ENCODE data around the gene PNPLA3. TPM values are rescaled to one million over a fixed set of nuclear protein-coding genes. Genes with fewer than 3 reads are reported as not detected.

Gene PNPLA3
- total RNA-seq, 1 donor from 2014 or later: 5.9 TPM

DNA sequence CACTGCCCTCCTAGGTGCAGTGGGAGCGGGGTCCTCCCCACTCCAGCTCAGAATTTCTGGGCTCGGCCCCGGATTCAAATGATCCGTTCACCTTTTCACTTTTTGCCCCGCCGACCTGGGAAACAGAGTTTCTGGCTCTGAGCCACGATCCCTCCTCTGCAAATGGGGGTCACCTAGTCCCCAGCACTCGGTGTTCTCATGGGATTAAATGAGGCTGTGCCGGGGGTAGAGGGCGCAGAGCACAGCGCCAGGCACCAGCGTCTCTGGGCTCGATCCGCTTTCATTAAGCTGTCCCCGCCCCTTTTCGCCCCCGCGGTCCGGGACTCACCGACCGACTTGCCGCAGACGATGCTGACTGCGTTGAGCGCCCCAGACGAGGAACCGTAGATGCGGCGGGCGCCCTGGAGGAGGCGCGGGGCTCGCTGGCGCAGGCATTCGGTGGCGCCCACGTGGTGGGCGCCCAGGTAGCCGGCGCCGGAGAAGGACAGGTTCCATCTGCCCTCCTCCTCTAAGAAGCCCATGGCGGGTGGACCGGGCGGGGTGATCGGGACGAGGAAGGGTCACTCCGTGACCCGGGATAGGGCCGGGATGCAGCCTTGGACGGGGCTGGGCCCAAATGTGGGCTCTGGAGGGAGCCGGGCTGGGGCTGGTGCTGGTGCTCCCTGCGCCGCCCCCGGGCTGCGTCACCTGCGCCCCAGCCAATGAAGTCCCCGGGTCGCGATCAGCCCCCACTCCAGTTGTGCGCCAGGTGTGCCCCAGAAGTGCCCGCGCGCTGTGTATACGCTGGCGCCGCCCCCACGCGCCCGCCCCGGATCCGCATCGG lies 32.0 kb upstream of the PNPLA3 start, which contains the start of gene PNPLA5:
TSS of gene PNPLA5 (minus strand) at position 654 of the 823 bp plus-strand sequence. CDS start at position 521, 133 bp downstream.
- Mint-ChIP-seq H3K9me3 (no peaks in the 10 kb centered on the region), H3K27me3 (peaks cover 83% of the 10 kb centered on the region), H3K4me1 (ENCODE audit: unreplicated experiment) (no peaks in the 10 kb centered on the region), H3K36me3 (no peaks in the 10 kb centered on the region), H3K27ac (no peak within 1 kb of the TSS), H3K4me3 (peak within 1 kb of the TSS; percentile 9)
- DNase-seq (ENCODE audit: extremely low spot score, unreplicated experiment): no peak
- TF ChIP-seq CTCF (conservative IDR thresholded peaks at IDR 0.05): no peak

GRCh38 chr22:43892183-43892894 lies 31.3 kb upstream of the PNPLA3 start:
- Mint-ChIP-seq H3K27ac (no peak overlapping the region), H3K36me3 (no peaks in the 10 kb centered on the region), H3K9me3 (no peaks in the 10 kb centered on the region), H3K4me3 (peak overlapping the region; percentile 9), H3K27me3 (peaks cover 77% of the 10 kb centered on the region), H3K4me1 (ENCODE audit: unreplicated experiment) (no peaks in the 10 kb centered on the region)
- TF ChIP-seq CTCF (conservative IDR thresholded peaks at IDR 0.05): no peak
- DNase-seq (ENCODE audit: extremely low spot score, unreplicated experiment): no peak

- Mint-ChIP-seq H3K27ac (no peak overlapping the region), H3K4me1 (ENCODE audit: unreplicated experiment) (no peaks in the 10 kb centered on the region), H3K36me3 (no peaks in the 10 kb centered on the region), H3K4me3 (no peak overlapping the region), H3K9me3 (no peaks in the 10 kb centered on the region), H3K27me3 (peaks cover 73% of the 10 kb centered on the region)
- no peak for TF ChIP-seq CTCF (conservative IDR thresholded peaks at IDR 0.05)
- no peak for DNase-seq (ENCODE audit: extremely low spot score, unreplicated experiment)
These were observed 30.3 kb upstream of the PNPLA3 start for GRCh38 chr22:43893266-43893665.

- no peaks in the 10 kb centered on the region for H3K4me1 Mint-ChIP-seq (ENCODE audit: unreplicated experiment)
- H3K36me3 Mint-ChIP-seq: no peaks in the 10 kb centered on the region
- H3K4me3 Mint-ChIP-seq: no peak overlapping the region
- DNase-seq (ENCODE audit: extremely low spot score, unreplicated experiment): no peak
- no peak overlapping the region for H3K27ac Mint-ChIP-seq
- no peak for TF ChIP-seq CTCF (conservative IDR thresholded peaks at IDR 0.05)
- H3K27me3 Mint-ChIP-seq: peaks cover 71% of the 10 kb centered on the region
- H3K9me3 Mint-ChIP-seq: no peaks in the 10 kb centered on the region
These were observed 29.5 kb upstream of the PNPLA3 start for GRCh38 chr22:43894122-43894521.

DNA sequence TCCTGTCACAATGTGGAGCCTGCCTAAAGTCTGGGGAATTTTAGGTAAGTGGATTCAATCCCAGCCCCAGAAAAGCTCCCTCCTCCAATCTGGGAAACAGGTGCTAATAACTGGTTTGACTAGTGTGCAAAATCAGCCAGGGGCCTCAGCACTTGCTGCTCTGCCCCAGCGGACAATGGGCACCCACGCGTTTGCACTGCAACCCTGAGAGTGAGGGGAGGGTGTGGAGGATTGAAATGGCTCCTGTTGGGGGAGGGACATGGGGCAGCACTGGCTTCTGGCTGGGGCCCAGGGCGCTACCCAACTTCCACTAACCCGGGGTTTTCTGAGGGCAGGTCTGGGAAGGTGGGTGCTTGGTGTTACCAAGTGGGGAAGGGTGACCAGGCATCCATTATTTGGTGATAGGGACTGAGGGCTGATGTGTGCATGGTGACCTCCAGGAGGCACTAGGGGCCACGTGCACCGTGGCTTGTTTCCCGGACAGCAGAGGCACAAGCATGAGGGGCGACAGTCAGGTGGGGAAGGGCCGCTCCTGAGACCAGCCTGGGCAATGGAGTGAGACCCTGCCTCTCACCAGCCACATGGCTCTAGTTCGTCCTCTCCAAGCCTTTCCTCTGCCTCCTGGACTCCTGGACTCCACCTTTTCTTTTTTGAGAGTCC lies 27.5 kb upstream of the PNPLA3 start:
- H3K36me3 Mint-ChIP-seq: no peaks in the 10 kb centered on the region
- DNase-seq (ENCODE audit: extremely low spot score, unreplicated experiment): no peak
- H3K27me3 Mint-ChIP-seq: peaks cover 56% of the 10 kb centered on the region
- H3K4me1 Mint-ChIP-seq (ENCODE audit: unreplicated experiment): no peaks in the 10 kb centered on the region
- H3K9me3 Mint-ChIP-seq: no peaks in the 10 kb centered on the region
- no peak overlapping the region for H3K4me3 Mint-ChIP-seq
- H3K27ac Mint-ChIP-seq: no peak overlapping the region
- no peak for TF ChIP-seq CTCF (conservative IDR thresholded peaks at IDR 0.05)
